ENCODE results near the gene BCHE.
"Not testable (repeated sequence)": the region's sequence is repeated elsewhere in the genome, so short reads cannot be mapped to it uniquely, and the experiment has no call there.

BCHE gene

GRCh38 chr3:165827233-165827632 lies 10.0 kb downstream of the BCHE start:
- intact Hi-C loops (cut with DNase I) = no loop called here
- no peak for DNase-seq

- DNase-seq = no peak
- intact Hi-C loops (cut with DNase I) = no loop called here
Measured at GRCh38 chr3:165820671-165821123, 16.5 kb downstream of the BCHE start.

- intact Hi-C loops (cut with DNase I) = no loop called here
- no peak for DNase-seq
Measured at GRCh38 chr3:165817160-165817709, 20.0 kb downstream of the BCHE start.

- DNase-seq = no peak
- intact Hi-C loops (cut with DNase I) = no loop called here
Measured at GRCh38 chr3:165816209-165816608, 21.0 kb downstream of the BCHE start.

- DNase-seq = no peak
- intact Hi-C loops (cut with DNase I) = no loop called here
Measured at GRCh38 chr3:165815682-165816081, 21.5 kb downstream of the BCHE start.

GRCh38 chr3:165814380-165814779 lies 22.8 kb downstream of the BCHE start:
- DNase-seq = no peak
- intact Hi-C loops (cut with DNase I) = no loop called here

GRCh38 chr3:165807937-165808336 lies 29.3 kb downstream of the BCHE start:
- intact Hi-C loops (cut with DNase I); DNase-seq: not testable (repeated sequence)

- intact Hi-C loops (cut with DNase I) = no loop called here
- DNase-seq = no peak
Measured at GRCh38 chr3:165805946-165806561, 31.2 kb downstream of the BCHE start.

GRCh38 chr3:165803471-165803870 lies 33.8 kb downstream of the BCHE start:
- DNase-seq = no peak
- intact Hi-C loops (cut with DNase I) = no loop called here

GRCh38 chr3:165800970-165801369 lies 36.3 kb downstream of the BCHE start:
- intact Hi-C loops (cut with DNase I) = no loop called here
- no peak for DNase-seq

GRCh38 chr3:165799026-165799425 lies 38.2 kb downstream of the BCHE start:
- intact Hi-C loops (cut with DNase I) = no loop called here
- no peak for DNase-seq

GRCh38 chr3:165797551-165797950 lies 39.7 kb downstream of the BCHE start:
- no peak for DNase-seq
- intact Hi-C loops (cut with DNase I) = no loop called here

GRCh38 chr3:165796701-165797100 lies 40.5 kb downstream of the BCHE start:
- no peak for DNase-seq
- intact Hi-C loops (cut with DNase I) = no loop called here

- DNase-seq = no peak
- intact Hi-C loops (cut with DNase I) = no loop called here
Measured at GRCh38 chr3:165788531-165788930, 48.7 kb downstream of the BCHE start.

GRCh38 chr3:165786013-165786412 lies 51.2 kb downstream of the BCHE start:
- no peak for DNase-seq
- intact Hi-C loops (cut with DNase I) = no loop called here

- intact Hi-C loops (cut with DNase I) = no loop called here
- DNase-seq = no peak
Measured at GRCh38 chr3:165784337-165784736, 52.9 kb downstream of the BCHE start.

- intact Hi-C loops (cut with DNase I) = no loop called here
- DNase-seq = no peak
Measured at GRCh38 chr3:165783383-165783782, 53.8 kb downstream of the BCHE start.

- DNase-seq = no peak
- intact Hi-C loops (cut with DNase I) = no loop called here
Measured at GRCh38 chr3:165778891-165779290, 58.3 kb downstream of the BCHE start.

GRCh38 chr3:165778456-165778855 lies 58.8 kb downstream of the BCHE start:
- no peak for DNase-seq
- intact Hi-C loops (cut with DNase I) = no loop called here

GRCh38 chr3:165775824-165776223 lies 61.4 kb downstream of the BCHE start:
- no peak for DNase-seq
- intact Hi-C loops (cut with DNase I) = no loop called here

- no peak for DNase-seq
- intact Hi-C loops (cut with DNase I) = no loop called here
Measured at GRCh38 chr3:165770781-165771180, 66.4 kb downstream of the BCHE start.

All from head of caudate nucleus (tissue), 42 donors.